ENCODE data around the gene CDAN1.
"Not testable (repeated sequence)": the region's sequence is repeated elsewhere in the genome, so short reads cannot be mapped to it uniquely, and the experiment has no call there.

The CDAN1 gene

GRCh38 chr15:42736793-42737528 lies at the start of gene CDAN1:
Gene CDAN1, minus strand, starts transcription at chr15:42737128. Its CDS starts 26 bp downstream, at chr15:42737102.
- DNase-seq (ENCODE audit: low spot score) = peak; percentile 88

GRCh38 chr15:42785569-42785968 lies 48.6 kb upstream of the CDAN1 start:
- DNase-seq (ENCODE audit: low spot score) = no peak

GRCh38 chr15:42784705-42785104 lies 47.8 kb upstream of the CDAN1 start:
- no peak for DNase-seq (ENCODE audit: low spot score)

- no peak for DNase-seq (ENCODE audit: low spot score)
These were observed 45.8 kb upstream of the CDAN1 start for GRCh38 chr15:42782716-42783115.

GRCh38 chr15:42775416-42775815 lies 38.5 kb upstream of the CDAN1 start:
- no peak for DNase-seq (ENCODE audit: low spot score)

GRCh38 chr15:42772901-42773300 lies 36.0 kb upstream of the CDAN1 start:
- DNase-seq (ENCODE audit: low spot score) = no peak

- no peak for DNase-seq (ENCODE audit: low spot score)
These were observed 35.2 kb upstream of the CDAN1 start for GRCh38 chr15:42772144-42772543.

- not testable (repeated sequence) for DNase-seq (ENCODE audit: low spot score)
These were observed 29.2 kb upstream of the CDAN1 start for GRCh38 chr15:42766109-42766508.

GRCh38 chr15:42764154-42764731 lies 27.3 kb upstream of the CDAN1 start:
- DNase-seq (ENCODE audit: low spot score) = peak; percentile 21

GRCh38 chr15:42761813-42762212 lies 24.9 kb upstream of the CDAN1 start:
- DNase-seq (ENCODE audit: low spot score) = not testable (repeated sequence)

- DNase-seq (ENCODE audit: low spot score) = no peak
These were observed 23.8 kb upstream of the CDAN1 start for GRCh38 chr15:42760759-42761158.

- DNase-seq (ENCODE audit: low spot score) = no peak
These were observed 22.2 kb upstream of the CDAN1 start for GRCh38 chr15:42759093-42759492.

- no peak for DNase-seq (ENCODE audit: low spot score)
These were observed 13.4 kb upstream of the CDAN1 start for GRCh38 chr15:42750306-42750705.

- DNase-seq (ENCODE audit: low spot score) = no peak
These were observed 12.3 kb upstream of the CDAN1 start for GRCh38 chr15:42749266-42749665.

- no peak for DNase-seq (ENCODE audit: low spot score)
These were observed 7.3 kb upstream of the CDAN1 start for GRCh38 chr15:42744195-42744594.

GRCh38 chr15:42742149-42742548 lies 5.2 kb upstream of the CDAN1 start:
- no peak for DNase-seq (ENCODE audit: low spot score)

GRCh38 chr15:42741710-42742109 lies 4.8 kb upstream of the CDAN1 start:
- DNase-seq (ENCODE audit: low spot score) = no peak

- DNase-seq (ENCODE audit: low spot score) = no peak
These were observed 801 bp upstream of the CDAN1 start for GRCh38 chr15:42737529-42738328.

- no peak for DNase-seq (ENCODE audit: low spot score)
These were observed 643 bp downstream of the CDAN1 start for GRCh38 chr15:42736178-42736792.

- no peak for DNase-seq (ENCODE audit: low spot score)
These were observed 1.4 kb downstream of the CDAN1 start for GRCh38 chr15:42735382-42736165.

- DNase-seq (ENCODE audit: low spot score) = no peak
These were observed 2.8 kb downstream of the CDAN1 start for GRCh38 chr15:42734076-42734672.
